Adrenal gland (tissue), 12 donors: ENCODE data around the gene RTL1. TPM values are rescaled to one million over a fixed set of nuclear protein-coding genes. Genes with fewer than 3 reads are reported as not detected.

Experiments used
- DNase-seq, 7 donors: peaks; one replicate each; pipeline ENCODE4 v3.0.0-alpha.2; 2019 to 2020
- H3K27ac ChIP-seq, 5 donors: fragments of 200-600 bp; sonication (generic) in 4 of 5; 1 replicate in 3 of 5; 2 replicates in 2 of 5; pipeline versions ENCODE4 v1.5.1 to v1.8.0; 2016 to 2020; ENCODE audit warnings: mild to moderate bottlenecking in 1 of 5
- H3K27me3 ChIP-seq: fragments of 200-600 bp; 2 replicates; pipeline ENCODE4 v1.8.0; 2021
- H3K36me3 ChIP-seq, 2 donors: fragments of 200-600 bp; replicated peaks in 1 of 2; 1 replicate in 1 of 2; 2 replicates in 1 of 2; pipeline versions ENCODE4 v1.5.1 to v1.8.0; 2018 to 2022
- H3K4me1 ChIP-seq, 2 donors: fragments of 200-600 bp; replicated peaks in 1 of 2; 1 replicate in 1 of 2; 2 replicates in 1 of 2; pipeline versions ENCODE4 v1.5.1 to v1.8.0; 2018 to 2021
- H3K4me3 ChIP-seq, 4 donors: fragments of 200-600 bp; sonication (generic) in 3 of 4; one replicate each; pipeline ENCODE4 v1.5.1; 2016 to 2018
- H3K9me3 ChIP-seq, 3 donors: fragments of 200-600 bp; sonication (generic) in 1 of 3; replicated peaks in 1 of 3; 1 replicate in 2 of 3; 2 replicates in 1 of 3; pipeline versions ENCODE4 v1.5.1 to v1.8.0; 2016 to 2021
- CTCF ChIP-seq, 6 experiments: fragments of 450-650 bp in 4 of 6; fragments of 200-600 bp in 2 of 6; sonication (generic) in 1 of 6; IDR thresholded peaks; 1 replicate in 5 of 6; 2 replicates in 1 of 6; pipeline versions ENCODE4 v1.5.1 to v1.8.0; 2016 to 2021; ENCODE audit warnings: antibody characterized with exemption in 6 of 6, mild to moderate bottlenecking in 2 of 6, moderate library complexity in 1 of 6
- POLR2A ChIP-seq, 2 donors: fragments of 450-650 bp; IDR thresholded peaks; one replicate each; pipeline ENCODE4 v1.6.1; 2017; ENCODE audit warnings: antibody characterized with exemption in 2 of 2, mild to moderate bottlenecking in 2 of 2, moderate library complexity in 1 of 2
- WGBS, 4 donors: extraction: QIAGEN DNeasy Blood & Tissue Kit in 2 of 4; methylation state at CpG; one replicate each; pipeline versions ENCODE4 v1.1.5 to v1.1.7; 2013 to 2017; 5-methylcytosine and 5-hydroxymethylcytosine counted together
- intact Hi-C, 2 donors: fragments of 100-400 bp; cut with DNase I; formaldehyde crosslinking; loops; one replicate each; pipeline versions ENCODE4 v1.14.1 to v1.15.0; 2022 to 2023
- polyA plus RNA-seq, 3 donors: library from polyadenylated mRNA; stranded (reverse); fragments of 200-250 nt in 2 of 3; fragments of 350-450 nt in 1 of 3; fragmentation: Illumina TruSeq in 1 of 3; extraction: RNeasy Lipid Tissue Mini Kit (QIAGEN cat#74804) in 1 of 3; gene quantifications; one replicate each; pipeline ENCODE4 v1.2.3, GENCODE V29; 2013 to 2014
- total RNA-seq, 9 donors: library from RNA; depleted of rRNA in 4 of 9; stranded (reverse); fragments of >200 nt in 4 of 9; fragments of 120-200 nt in 1 of 9; fragmentation: NEBNext Ultra II Directional in 1 of 9; extraction: Animal tissue kit (Norgen Biotek cat#: 25700) in 1 of 9; gene quantifications; one replicate each; pipeline versions ENCODE4 v1.1.0 to v1.2.4, GENCODE V29; 2013 to 2023
- donor health status: healthy with polysubstance abuse.
- donor health status: Bipolar disorder and iron deficiency.
- donor health status: DM: yes; HTN: yes; CAD: no.
- donor health status: DM: no; HTN: no; CAD: no.
- donor health status: DM: no; HTN: no; CAD: no.
- donor health status: DM: yes; HTN: yes; CAD: no.

Gene RTL1
- total and polyA plus RNA-seq, 12 donors, result 0.11 to 6.2 (median 1.0) TPM; not detected in 3

- Histone ChIP-seq H3K27ac (peak overlapping the region; percentile 0 to 84 (median 23)), H3K9me3 (no peaks in the 10 kb centered on the region), H3K27me3 (no peaks in the 10 kb centered on the region), H3K4me3 (no peak overlapping the region), H3K4me1 (peaks cover 4 to 35% of the 10 kb centered on the region in 2 donors), H3K36me3 (peaks cover 0 to 78% of the 10 kb centered on the region in 2 donors)
- intact Hi-C loops, result no loop called here
- WGBS, 4 donors, result 61 to 82% (median 70%) methylated on average over 7 to 8 of the region's 8 CpGs
- TF ChIP-seq CTCF (IDR thresholded peaks at IDR 0.05) (no peak), POLR2A (IDR thresholded peaks at IDR 0.05) (no peak)
- no peak for DNase-seq
Observed at GRCh38 chr14:100837805-100838350, 65.6 kb downstream of the RTL1 start.

DNA sequence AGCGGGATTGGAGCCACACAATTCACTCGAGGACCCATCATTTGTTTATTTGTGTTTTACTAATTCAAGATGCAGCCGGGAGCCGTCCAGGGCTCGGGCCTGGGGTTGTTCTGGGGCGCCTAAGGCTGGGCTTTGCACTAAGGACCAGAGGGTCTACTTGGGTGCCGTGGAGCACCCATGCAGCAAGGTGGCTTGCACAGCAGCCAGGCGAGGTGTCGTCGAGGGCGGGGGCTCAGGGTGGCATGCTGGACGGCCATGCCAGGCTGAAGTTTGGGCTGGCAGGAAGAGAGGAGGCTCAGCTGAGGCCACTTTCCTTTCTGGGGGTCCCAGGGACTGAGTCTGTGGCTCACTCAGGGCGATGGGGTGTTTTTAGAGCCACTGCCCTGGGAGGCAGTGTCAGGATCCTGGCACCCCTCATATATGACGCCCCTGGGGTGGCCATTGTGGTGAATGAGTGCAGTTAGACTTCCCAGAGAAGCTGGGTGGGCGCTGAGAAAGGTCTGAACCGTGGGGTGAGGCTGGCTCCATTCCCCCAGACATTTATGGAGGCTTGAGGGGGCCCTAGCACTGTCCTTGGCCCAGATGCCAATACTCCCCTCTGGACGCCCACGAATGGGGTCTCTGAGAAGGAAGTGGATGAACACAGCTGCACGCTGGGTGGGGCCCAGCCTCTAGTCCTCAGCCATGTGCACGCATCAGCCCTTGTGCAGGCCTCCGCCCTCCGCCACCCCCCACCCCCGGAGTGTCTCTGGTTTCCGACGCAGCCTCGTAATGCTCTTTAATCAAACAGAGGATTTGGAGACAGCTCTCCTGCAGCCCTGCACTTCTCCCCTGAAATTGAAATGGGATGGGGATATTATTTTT is 66.3 kb downstream of the RTL1 start:
- peaks cover 0 to 81% of the 10 kb centered on the region in 2 donors for H3K36me3 ChIP-seq
- H3K9me3 ChIP-seq, result no peaks in the 10 kb centered on the region
- peaks cover 4 to 32% of the 10 kb centered on the region in 2 donors for H3K4me1 ChIP-seq
- H3K27ac ChIP-seq, result peak overlapping the region in 3 of 5 donors; percentile 0 to 84 (median 77)
- no peak for TF ChIP-seq POLR2A (IDR thresholded peaks at IDR 0.05)
- H3K27me3 ChIP-seq, result no peaks in the 10 kb centered on the region
- no peak for DNase-seq
- no peak overlapping the region for H3K4me3 ChIP-seq
- intact Hi-C loops, result no loop called here
- 72 to 85% (median 74%) methylated on average over 17 to 26 of the region's 26 CpGs for WGBS, 4 donors

- H3K36me3 ChIP-seq, result peaks cover 0 to 79% of the 10 kb centered on the region in 2 donors
- DNase-seq, result no peak
- 85 to 91% (median 86%) methylated on average over 6 to 12 of the region's 12 CpGs for WGBS, 4 donors
- TF ChIP-seq CTCF (IDR thresholded peaks at IDR 0.05), result no peak
- peaks cover 4 to 28% of the 10 kb centered on the region in 2 donors for H3K4me1 ChIP-seq
- H3K27ac ChIP-seq, result peak overlapping the region in 1 of 5 donors; percentile 84
- H3K9me3 ChIP-seq, result no peaks in the 10 kb centered on the region
- no peaks in the 10 kb centered on the region for H3K27me3 ChIP-seq
- intact Hi-C loops, result no loop called here
- no peak overlapping the region for H3K4me3 ChIP-seq
Observed at GRCh38 chr14:100836311-100836805, 67.2 kb downstream of the RTL1 start.

- 74 to 87% (median 82%) methylated on average over 17 to 24 of the region's 24 CpGs for WGBS, 4 donors
- no peaks in the 10 kb centered on the region for H3K27me3 ChIP-seq
- H3K27ac ChIP-seq, result peak overlapping the region in 2 of 5 donors; percentile 29 to 84
- intact Hi-C loops, result no loop called here
- peaks cover 4 to 28% of the 10 kb centered on the region in 2 donors for H3K4me1 ChIP-seq
- TF ChIP-seq POLR2A (IDR thresholded peaks at IDR 0.05) (no peak), CTCF (IDR thresholded peaks at IDR 0.05) (no peak)
- peaks cover 0 to 82% of the 10 kb centered on the region in 2 donors for H3K36me3 ChIP-seq
- DNase-seq, result peak in 1 of 7 donors; percentile 40
- no peaks in the 10 kb centered on the region for H3K9me3 ChIP-seq
- no peak overlapping the region for H3K4me3 ChIP-seq
Observed at GRCh38 chr14:100835548-100836310, 67.8 kb downstream of the RTL1 start.
